Naive B cell (primary cell): ENCODE results near the gene SUMO3. TPM values are rescaled to one million over a fixed set of nuclear protein-coding genes. Genes with fewer than 3 reads are reported as not detected.

ENCODE experiments used
- ATAC-seq, 2 donors: fragments of 150-1000 bp; cut with Tn5 transposase; 2 replicates each; pipeline ENCODE4 v1.10.0; 2021; ENCODE audit warnings: low read depth in 2 of 2, mild to moderate bottlenecking in 2 of 2, moderate library complexity in 2 of 2
- DNase-seq: peaks from one replicate; pipeline ENCODE4 v3.0.0; 2022
- H3K27ac Mint-ChIP-seq, 6 donors: one replicate each; pipeline ENCODE4 v1.8.0; 2020 to 2022; ENCODE audit warnings: mild to moderate bottlenecking in 6 of 6, mixed read lengths in 6 of 6, moderate library complexity in 5 of 6, inconsistent platforms in 2 of 6
- H3K27me3 Mint-ChIP-seq, 3 donors: one replicate each; pipeline ENCODE4 v1.8.0; 2021 to 2022; ENCODE audit warnings: mixed read lengths in 3 of 3, mild to moderate bottlenecking in 1 of 3
- H3K36me3 Mint-ChIP-seq, 2 donors: one replicate each; pipeline ENCODE4 v1.8.0; 2020 to 2022; ENCODE audit warnings: mixed read lengths in 2 of 2, inconsistent platforms in 1 of 2, mild to moderate bottlenecking in 1 of 2
- H3K4me1 Mint-ChIP-seq, 3 donors: one replicate each; pipeline ENCODE4 v1.8.0; 2020 to 2022; ENCODE audit warnings: mixed read lengths in 3 of 3, inconsistent platforms in 1 of 3, mild to moderate bottlenecking in 1 of 3, moderate library complexity in 1 of 3
- H3K4me3 Mint-ChIP-seq, 8 donors: one replicate each; pipeline ENCODE4 v1.8.0; 2020 to 2022; ENCODE audit warnings: mild to moderate bottlenecking in 8 of 8, mixed read lengths in 8 of 8, moderate library complexity in 8 of 8, inconsistent platforms in 2 of 8
- H3K9me3 Mint-ChIP-seq, 7 donors: one replicate each; pipeline ENCODE4 v1.8.0; 2020 to 2022; ENCODE audit warnings: mixed read lengths in 7 of 7, mild to moderate bottlenecking in 5 of 7, inconsistent platforms in 2 of 7, moderate library complexity in 1 of 7
- polyA plus RNA-seq, 6 donors: library from polyadenylated mRNA; unstranded; fragments of 300-500 nt; fragmentation: Illumina TruSeq; gene quantifications; one replicate each; pipeline ENCODE4 v1.2.3, GENCODE V29; 2021; ENCODE audit warnings: low read depth in 6 of 6

Gene SUMO3
- polyA plus RNA-seq, 6 donors from 2014 or later: 71.2 to 100 (median 79.5) TPM

DNA sequence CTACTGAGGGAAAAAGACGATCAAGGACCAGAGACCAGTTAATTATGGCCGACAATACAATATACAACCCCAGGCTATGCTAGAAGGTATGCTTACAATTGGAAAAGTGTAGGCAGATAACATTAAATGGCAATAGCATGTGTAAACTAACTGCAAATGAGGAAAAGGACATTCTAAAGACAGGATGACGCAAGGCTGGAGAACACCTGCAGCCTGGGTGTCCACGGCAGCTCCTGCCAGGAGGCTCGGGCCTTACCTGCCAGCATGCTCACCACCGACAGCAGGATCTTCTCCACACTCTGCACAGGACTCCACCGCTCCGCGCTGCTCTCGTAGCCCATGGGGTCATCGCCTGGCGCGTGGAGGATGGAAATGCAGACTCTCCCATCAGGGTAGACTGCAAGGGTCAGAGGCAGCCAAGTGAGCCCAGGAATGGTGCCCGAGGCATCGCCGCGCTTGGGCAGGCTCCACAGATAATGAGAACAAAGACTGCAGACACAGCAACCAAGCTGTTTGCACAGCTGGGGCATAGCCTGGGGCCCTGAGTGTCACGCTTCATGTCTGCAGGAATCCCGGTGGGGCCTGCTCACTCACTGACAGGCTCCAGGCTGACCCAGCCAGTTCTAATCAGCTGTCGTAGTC, 44.5 kb downstream of the SUMO3 start:
- Mint-ChIP-seq H3K27ac (peak overlapping the region in 1 of 6 donors; percentile 37), H3K4me3 (no peak overlapping the region), H3K36me3 (peaks cover 27 to 48% of the 10 kb centered on the region in 2 donors), H3K4me1 (peaks cover 0 to 7% (median 0%) of the 10 kb centered on the region in 3 donors), H3K9me3 (no peaks in the 10 kb centered on the region), H3K27me3 (no peaks in the 10 kb centered on the region)
- ATAC-seq (no peak), DNase-seq (no peak)

GRCh38 chr21:44771896-44772525, 45.9 kb downstream of the SUMO3 start:
- peaks cover 20 to 46% of the 10 kb centered on the region in 2 donors for H3K36me3 Mint-ChIP-seq
- ATAC-seq (no peak), DNase-seq (no peak)
- H3K27me3 Mint-ChIP-seq: no peaks in the 10 kb centered on the region
- no peaks in the 10 kb centered on the region for H3K9me3 Mint-ChIP-seq
- no peak overlapping the region for H3K4me3 Mint-ChIP-seq
- peaks cover 0 to 7% (median 0%) of the 10 kb centered on the region in 3 donors for H3K4me1 Mint-ChIP-seq
- peak overlapping the region in 2 of 6 donors; percentile 18 to 62 for H3K27ac Mint-ChIP-seq

DNA sequence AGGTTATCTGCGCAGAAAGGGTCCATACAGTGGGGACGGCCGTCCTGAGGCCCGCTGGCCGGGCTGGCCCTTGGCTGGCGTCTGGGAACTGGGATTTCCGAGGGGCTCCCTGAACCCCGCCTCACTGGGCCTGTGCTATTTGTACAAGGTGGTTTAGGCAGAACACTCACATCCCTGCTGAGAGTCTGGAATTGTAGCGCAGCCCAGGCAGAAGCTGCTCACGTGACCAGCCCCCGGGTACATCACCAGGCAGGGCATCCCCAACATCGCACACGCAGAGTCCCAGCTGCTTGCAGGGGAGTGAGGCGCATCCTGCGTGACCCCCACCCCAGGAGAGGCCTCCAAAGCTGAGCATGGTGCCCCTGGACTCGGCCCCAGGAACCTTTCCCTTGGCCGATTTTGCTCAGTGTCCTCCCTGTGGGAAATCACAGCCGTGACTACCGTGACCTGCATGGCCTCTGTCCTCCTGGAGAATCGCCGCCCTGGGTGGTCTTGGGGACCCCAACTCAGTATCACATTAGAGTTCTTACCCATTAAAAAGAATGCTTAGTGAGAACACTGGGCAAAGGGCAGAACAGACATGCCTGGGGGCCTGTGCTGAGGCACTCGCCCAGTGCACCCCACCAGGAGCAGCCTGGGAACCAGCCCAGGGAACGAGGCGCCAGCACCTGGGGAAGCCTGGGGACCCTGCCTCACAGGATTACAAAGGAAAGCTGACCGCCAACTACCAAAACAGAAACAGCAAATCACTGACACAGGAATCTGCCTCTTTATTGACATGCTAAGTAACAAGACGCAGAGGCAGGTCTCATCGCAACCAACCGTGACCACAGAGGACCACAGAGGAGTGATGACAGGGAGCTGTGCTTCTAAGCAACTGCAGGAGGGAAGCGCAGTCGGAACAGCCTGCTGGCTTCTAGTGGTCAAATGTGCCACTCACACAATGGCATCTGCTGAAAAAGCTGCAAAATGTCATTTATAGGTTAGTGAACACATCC, 49.7 kb downstream of the SUMO3 start:
- Mint-ChIP-seq H3K9me3 (no peaks in the 10 kb centered on the region), H3K4me1 (peaks cover 7 to 10% (median 7%) of the 10 kb centered on the region in 3 donors), H3K27ac (no peak overlapping the region), H3K36me3 (peaks cover 14 to 28% of the 10 kb centered on the region in 2 donors), H3K27me3 (no peaks in the 10 kb centered on the region), H3K4me3 (no peak overlapping the region)
- ATAC-seq: no peak
- DNase-seq: no peak

DNA sequence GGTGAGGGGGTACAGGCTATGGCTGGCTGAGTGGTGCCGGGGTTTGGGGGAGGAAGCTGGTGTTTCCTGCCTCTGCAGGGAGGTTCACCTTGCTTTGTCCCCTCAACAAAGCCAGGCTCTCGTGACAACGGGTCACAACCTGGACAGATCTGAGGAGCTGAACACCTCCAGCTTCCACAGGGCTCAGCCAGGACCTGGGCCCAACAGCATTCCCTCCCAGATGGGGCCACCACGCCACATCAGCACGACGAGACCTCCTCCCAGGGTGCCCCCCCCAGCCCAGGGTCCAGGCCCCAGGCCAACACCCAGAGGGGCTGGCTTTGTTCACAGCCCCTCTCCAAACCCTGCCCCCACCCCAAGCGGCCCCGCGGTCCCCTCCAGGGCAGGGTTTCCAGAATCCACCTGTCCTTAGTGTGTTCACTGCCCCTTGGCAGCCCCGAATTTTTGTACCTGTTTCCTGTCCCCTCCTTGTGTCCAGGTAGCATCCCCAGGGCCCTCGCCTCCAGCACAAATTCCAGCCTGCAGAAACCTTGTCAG, 51.0 kb downstream of the SUMO3 start:
- Mint-ChIP-seq H3K27ac (peak overlapping the region in 2 of 6 donors; percentile 41 to 52), H3K4me1 (peaks cover 7 to 10% (median 7%) of the 10 kb centered on the region in 3 donors), H3K4me3 (no peak overlapping the region), H3K36me3 (peaks cover 14 to 17% of the 10 kb centered on the region in 2 donors), H3K9me3 (no peaks in the 10 kb centered on the region), H3K27me3 (no peaks in the 10 kb centered on the region)
- DNase-seq: no peak
- ATAC-seq: no peak

- ATAC-seq (no peak), DNase-seq (no peak)
- peaks cover 10 to 17% of the 10 kb centered on the region in 2 donors for H3K36me3 Mint-ChIP-seq
- peak overlapping the region in 1 of 8 donors; percentile 56 for H3K4me3 Mint-ChIP-seq
- H3K9me3 Mint-ChIP-seq: no peaks in the 10 kb centered on the region
- no peaks in the 10 kb centered on the region for H3K27me3 Mint-ChIP-seq
- peak overlapping the region in 1 of 6 donors; percentile 9 for H3K27ac Mint-ChIP-seq
- peaks cover 7 to 11% (median 10%) of the 10 kb centered on the region in 3 donors for H3K4me1 Mint-ChIP-seq
These were observed 51.6 kb downstream of the SUMO3 start for GRCh38 chr21:44766014-44766817.

DNA sequence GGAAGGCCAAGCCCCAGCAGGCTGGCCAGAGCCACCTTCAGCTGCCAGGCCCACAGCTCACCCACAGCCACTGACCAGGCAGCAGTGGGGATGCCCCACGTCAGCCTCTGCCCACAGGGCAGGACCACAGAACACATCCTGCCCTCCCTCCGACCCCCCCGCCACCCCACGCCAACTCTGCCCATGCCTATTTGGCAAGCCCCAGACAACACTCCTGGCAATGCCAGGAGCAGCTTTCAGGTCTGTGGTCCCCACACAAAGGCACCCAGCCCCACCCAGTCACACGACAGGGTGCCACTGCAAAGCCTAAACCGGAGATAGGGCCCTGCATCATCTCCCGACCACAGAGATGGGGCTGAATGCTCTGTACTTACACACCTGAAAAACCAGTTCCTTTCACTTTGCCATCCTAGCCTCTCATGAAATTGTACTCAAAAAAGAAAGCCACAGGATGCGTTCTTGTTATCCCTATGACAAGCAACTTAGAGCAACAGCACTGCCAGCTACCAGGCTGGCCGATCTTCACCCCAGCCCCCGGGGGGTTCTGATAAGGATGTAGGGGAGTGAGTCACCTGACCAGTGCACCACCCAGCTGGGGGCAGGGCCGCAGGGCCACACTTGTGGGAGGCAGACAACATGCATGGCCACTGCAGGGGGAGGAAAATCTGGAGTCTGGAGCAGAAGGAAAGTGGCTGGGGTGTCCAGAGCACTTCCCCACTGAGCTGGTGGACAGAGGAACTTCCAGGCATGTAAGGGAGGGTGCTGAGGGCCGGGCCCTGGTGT, 52.4 kb downstream of the SUMO3 start:
- Mint-ChIP-seq H3K36me3 (peaks cover 5 to 17% of the 10 kb centered on the region in 2 donors), H3K9me3 (no peaks in the 10 kb centered on the region), H3K27me3 (no peaks in the 10 kb centered on the region), H3K27ac (peak overlapping the region in 2 of 6 donors; percentile 33 to 39), H3K4me1 (peaks cover 7 to 12% (median 10%) of the 10 kb centered on the region in 3 donors), H3K4me3 (peak overlapping the region in 1 of 8 donors; percentile 56)
- ATAC-seq: no peak
- no peak for DNase-seq

GRCh38 chr21:44764319-44765230, 53.3 kb downstream of the SUMO3 start:
- Mint-ChIP-seq H3K27ac (no peak overlapping the region), H3K36me3 (peaks cover 5 to 13% of the 10 kb centered on the region in 2 donors), H3K27me3 (no peaks in the 10 kb centered on the region), H3K9me3 (no peaks in the 10 kb centered on the region), H3K4me3 (no peak overlapping the region), H3K4me1 (peaks cover 7 to 12% (median 10%) of the 10 kb centered on the region in 3 donors)
- ATAC-seq (no peak), DNase-seq (no peak)

DNA sequence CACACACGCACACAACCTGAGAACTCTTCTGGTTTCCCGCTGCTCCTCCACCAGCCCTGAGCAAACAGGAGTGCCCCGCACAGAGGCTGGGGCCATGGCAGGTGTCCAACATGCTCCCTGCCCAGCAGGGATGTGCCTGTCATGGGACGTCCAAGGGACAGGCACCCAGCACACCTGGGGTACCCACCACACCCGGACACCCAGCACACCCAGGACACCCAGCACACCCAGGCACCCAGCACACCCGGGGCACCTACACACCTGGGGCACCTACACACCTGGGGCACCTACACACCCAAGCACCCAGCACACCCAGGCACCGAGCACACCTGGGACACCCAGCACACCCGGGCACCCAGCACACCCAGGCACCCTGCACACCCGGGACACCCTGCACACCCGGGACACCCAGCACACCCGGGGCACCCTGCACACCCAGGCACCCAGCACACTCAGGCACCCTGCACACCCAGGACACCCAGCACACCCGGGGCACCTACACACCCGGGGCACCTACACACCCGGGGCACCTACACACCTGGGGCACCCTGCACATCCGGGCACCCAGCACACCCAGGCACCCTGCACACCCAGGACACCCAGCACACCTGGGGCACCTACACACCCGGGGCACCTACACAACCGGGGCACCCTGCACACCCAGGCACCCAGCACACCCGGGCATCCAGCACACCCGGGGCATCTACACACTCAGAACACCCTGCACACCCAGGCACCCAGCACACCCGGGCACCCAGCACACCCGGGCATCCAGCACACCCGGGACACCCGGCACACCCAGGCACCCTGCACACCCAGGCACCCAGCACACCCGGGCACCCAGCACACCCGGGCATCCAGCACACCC, 54.2 kb downstream of the SUMO3 start:
- Mint-ChIP-seq H3K4me1 (peaks cover 7 to 12% (median 10%) of the 10 kb centered on the region in 3 donors), H3K27me3 (no peaks in the 10 kb centered on the region), H3K9me3 (no peaks in the 10 kb centered on the region), H3K27ac (peak overlapping the region in 1 of 6 donors; percentile 70), H3K36me3 (peaks cover 3 to 4% of the 10 kb centered on the region in 2 donors), H3K4me3 (no peak overlapping the region)
- ATAC-seq (no peak), DNase-seq (no peak)

- Mint-ChIP-seq H3K36me3 (no peaks in the 10 kb centered on the region), H3K9me3 (no peaks in the 10 kb centered on the region), H3K4me3 (no peak overlapping the region), H3K27ac (peak overlapping the region in 1 of 6 donors; percentile 42), H3K4me1 (peaks cover 7 to 12% (median 10%) of the 10 kb centered on the region in 3 donors), H3K27me3 (no peaks in the 10 kb centered on the region)
- ATAC-seq (no peak), DNase-seq (no peak)
These were observed 54.8 kb downstream of the SUMO3 start for GRCh38 chr21:44763050-44763378.

GRCh38 chr21:44762221-44763049, 55.4 kb downstream of the SUMO3 start:
- peaks cover 7 to 12% (median 10%) of the 10 kb centered on the region in 3 donors for H3K4me1 Mint-ChIP-seq
- H3K4me3 Mint-ChIP-seq: no peak overlapping the region
- H3K36me3 Mint-ChIP-seq: no peaks in the 10 kb centered on the region
- H3K9me3 Mint-ChIP-seq: no peaks in the 10 kb centered on the region
- no peak for DNase-seq
- no peak for ATAC-seq
- H3K27ac Mint-ChIP-seq: peak overlapping the region in 1 of 6 donors; percentile 42
- no peaks in the 10 kb centered on the region for H3K27me3 Mint-ChIP-seq
